Esophagus squamous epithelium (tissue), 5 donors: ENCODE data around the gene ITIH4. TPM values are rescaled to one million over a fixed set of nuclear protein-coding genes. Genes with fewer than 3 reads are reported as not detected.

Experiments
- DNase-seq: peaks from one replicate; lab custom pipeline; 2025; lab: John Stamatoyannopoulos, UW
- H3K27ac ChIP-seq, 4 donors: fragments of 200-600 bp; sonication (generic); one replicate each; pipeline ENCODE4 v1.5.1; 2016 to 2019; ENCODE audit warnings: mild to moderate bottlenecking in 1 of 4
- H3K27me3 ChIP-seq, 4 donors: fragments of 200-600 bp; sonication (generic); 1 replicate in 3 of 4; 2 replicates in 1 of 4; pipeline versions ENCODE4 v1.5.1 to v1.6.0; 2017 to 2021; ENCODE audit warnings: antibody characterized with exemption in 1 of 4
- H3K36me3 ChIP-seq, 3 donors: fragments of 200-600 bp; sonication (generic); one replicate each; pipeline ENCODE4 v1.5.1; 2016 to 2019
- H3K4me1 ChIP-seq, 3 donors: fragments of 200-600 bp; sonication (generic); one replicate each; pipeline ENCODE4 v1.5.1; 2017 to 2019
- H3K4me3 ChIP-seq, 4 donors: fragments of 200-600 bp; sonication (generic); 1 replicate in 3 of 4; 2 replicates in 1 of 4; pipeline ENCODE4 v1.5.1; 2016 to 2019; ENCODE audit warnings: mild to moderate bottlenecking in 2 of 4, moderate library complexity in 1 of 4
- H3K9me3 ChIP-seq, 3 donors: fragments of 200-600 bp; sonication (generic); one replicate each; pipeline ENCODE4 v1.5.1; 2016 to 2019
- POLR2A ChIP-seq, 4 donors: fragments of 450-650 bp; IDR thresholded peaks; one replicate each; pipeline ENCODE4 v1.6.1; 2017; ENCODE audit warnings: antibody characterized with exemption in 4 of 4, mild to moderate bottlenecking in 4 of 4, moderate library complexity in 3 of 4
- whole genome bisulfite sequencing, 2 donors: methylation state at CpG; one replicate each; pipeline ENCODE4 v1.1.5; 2018; 5-methylcytosine and 5-hydroxymethylcytosine counted together
- intact Hi-C: fragments of 100-400 bp; cut with DNase I; formaldehyde crosslinking; loops from one replicate; pipeline ENCODE4 v1.15.0; 2022
- total RNA-seq, 4 donors: library from RNA; depleted of rRNA; stranded (reverse); fragments of >200 nt; gene quantifications; one replicate each; pipeline ENCODE4 v1.1.0, GENCODE V29; 2016
- TF ChIP-seq, protein P1 (sequence below), 6 experiments: fragments of 450-650 bp in 4 of 6; fragments of 200-600 bp in 2 of 6; sonication (generic) in 2 of 6; IDR thresholded peaks; one replicate each; pipeline ENCODE4 v1.5.1; 2016 to 2019; ENCODE audit warnings: antibody characterized with exemption in 6 of 6, mild to moderate bottlenecking in 4 of 6, moderate library complexity in 4 of 6
- donor health status: DM: yes; HTN: yes; CAD: no.

ITIH4 gene
- total RNA-seq, 4 donors from 2014 or later, result 0.22 to 2.3 (median 1.5) TPM

GRCh38 chr3:52771702-52772101, 58.8 kb downstream of the ITIH4 start:
- Histone ChIP-seq H3K9me3 (no peaks in the 10 kb centered on the region), H3K27ac (peak overlapping the region in 2 of 4 donors; percentile 73 to 83), H3K36me3 (peaks cover 0 to 18% (median 0%) of the 10 kb centered on the region in 3 donors), H3K4me3 (no peak overlapping the region), H3K4me1 (peaks cover 0 to 23% (median 15%) of the 10 kb centered on the region in 3 donors), H3K27me3 (no peaks in the 10 kb centered on the region)
- WGBS, 2 donors, result 89 to 92% methylated on average over 10 of the region's 10 CpGs
- intact Hi-C loops, result no loop called here
- DNase-seq, result no peak
- TF ChIP-seq, protein P1, sequence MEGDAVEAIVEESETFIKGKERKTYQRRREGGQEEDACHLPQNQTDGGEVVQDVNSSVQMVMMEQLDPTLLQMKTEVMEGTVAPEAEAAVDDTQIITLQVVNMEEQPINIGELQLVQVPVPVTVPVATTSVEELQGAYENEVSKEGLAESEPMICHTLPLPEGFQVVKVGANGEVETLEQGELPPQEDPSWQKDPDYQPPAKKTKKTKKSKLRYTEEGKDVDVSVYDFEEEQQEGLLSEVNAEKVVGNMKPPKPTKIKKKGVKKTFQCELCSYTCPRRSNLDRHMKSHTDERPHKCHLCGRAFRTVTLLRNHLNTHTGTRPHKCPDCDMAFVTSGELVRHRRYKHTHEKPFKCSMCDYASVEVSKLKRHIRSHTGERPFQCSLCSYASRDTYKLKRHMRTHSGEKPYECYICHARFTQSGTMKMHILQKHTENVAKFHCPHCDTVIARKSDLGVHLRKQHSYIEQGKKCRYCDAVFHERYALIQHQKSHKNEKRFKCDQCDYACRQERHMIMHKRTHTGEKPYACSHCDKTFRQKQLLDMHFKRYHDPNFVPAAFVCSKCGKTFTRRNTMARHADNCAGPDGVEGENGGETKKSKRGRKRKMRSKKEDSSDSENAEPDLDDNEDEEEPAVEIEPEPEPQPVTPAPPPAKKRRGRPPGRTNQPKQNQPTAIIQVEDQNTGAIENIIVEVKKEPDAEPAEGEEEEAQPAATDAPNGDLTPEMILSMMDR (IDR thresholded peaks at IDR 0.05), result no peak
- TF ChIP-seq POLR2A (IDR thresholded peaks at IDR 0.05), result no peak

GRCh38 chr3:52771334-52771681, 59.2 kb downstream of the ITIH4 start:
- Histone ChIP-seq H3K4me1 (peaks cover 0 to 23% (median 15%) of the 10 kb centered on the region in 3 donors), H3K27ac (peak overlapping the region; percentile 73 to 83 (median 78)), H3K9me3 (no peaks in the 10 kb centered on the region), H3K4me3 (peak overlapping the region; percentile 80 to 96 (median 89)), H3K27me3 (no peaks in the 10 kb centered on the region), H3K36me3 (peaks cover 0 to 22% (median 0%) of the 10 kb centered on the region in 3 donors)
- TF ChIP-seq POLR2A (IDR thresholded peaks at IDR 0.05), result no peak
- TF ChIP-seq, protein P1 (IDR thresholded peaks at IDR 0.05), result no peak
- 45 to 52% methylated on average over 4 to 5 of the region's 5 CpGs for WGBS, 2 donors
- DNase-seq, result no peak
- intact Hi-C loops, result no loop called here

GRCh38 chr3:52770496-52771333, 59.8 kb downstream of the ITIH4 start, which contains the start of gene NEK4:
NEK4 (minus strand) TSS chr3:52770940; CDS start chr3:52770746, 194 bp downstream.
- intact Hi-C loops, result no loop called here
- 0 to 1% methylated on average over 19 to 23 of the region's 67 CpGs for WGBS, 2 donors
- Histone ChIP-seq H3K36me3 (peaks cover 0 to 28% (median 0%) of the 10 kb centered on the region in 3 donors), H3K9me3 (no peaks in the 10 kb centered on the region), H3K27me3 (no peaks in the 10 kb centered on the region), H3K4me3 (peak within 1 kb of the TSS; percentile 80 to 96 (median 89)), H3K27ac (peak within 1 kb of the TSS; percentile 73 to 83 (median 78)), H3K4me1 (peaks cover 0 to 23% (median 15%) of the 10 kb centered on the region in 3 donors)
- TF ChIP-seq, protein P1 (IDR thresholded peaks at IDR 0.05), result peak in 1 of 6 experiments; percentile 10
- peak in 3 of 4 donors; percentile 34 to 50 (median 35) for TF ChIP-seq POLR2A (IDR thresholded peaks at IDR 0.05)
- peak; percentile 50 for DNase-seq

DNA sequence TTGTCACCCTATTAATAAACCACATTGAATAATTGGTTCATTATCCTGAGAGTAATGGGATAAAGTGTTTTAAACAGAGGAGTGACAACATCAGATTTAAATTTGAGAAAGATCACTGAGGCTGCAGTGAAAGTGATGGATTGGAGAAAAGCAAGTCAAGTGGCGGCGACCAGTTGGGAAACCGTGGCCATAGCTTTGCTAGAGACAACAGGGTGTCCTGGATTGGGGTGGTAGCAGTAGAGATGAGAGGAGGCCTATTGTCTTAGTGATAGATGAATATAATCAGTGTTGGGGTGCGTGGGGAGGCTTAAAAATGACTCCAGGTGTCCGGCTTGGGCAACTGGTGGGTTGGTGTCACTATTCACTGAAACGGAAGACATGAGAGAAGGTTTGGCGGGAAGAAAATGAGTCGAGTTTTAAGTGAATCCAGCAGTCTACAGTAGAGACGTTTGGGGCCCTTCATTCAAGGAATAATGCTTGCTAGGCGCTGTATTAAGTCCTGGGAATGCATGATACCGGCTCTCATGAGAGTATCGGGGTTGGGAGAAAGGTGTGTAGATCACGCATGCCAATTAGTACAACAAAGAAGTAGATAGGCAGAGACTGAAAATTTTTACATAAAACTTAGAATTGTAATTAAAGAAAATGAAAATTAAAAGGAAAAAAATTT, 60.6 kb downstream of the ITIH4 start:
- Histone ChIP-seq H3K4me1 (peaks cover 0 to 23% (median 15%) of the 10 kb centered on the region in 3 donors), H3K27me3 (no peaks in the 10 kb centered on the region), H3K27ac (peak overlapping the region in 3 of 4 donors; percentile 73 to 83 (median 76)), H3K9me3 (no peaks in the 10 kb centered on the region), H3K4me3 (peak overlapping the region; percentile 80 to 96 (median 89)), H3K36me3 (peaks cover 0 to 36% (median 0%) of the 10 kb centered on the region in 3 donors)
- no peak for DNase-seq
- no peak for TF ChIP-seq POLR2A (IDR thresholded peaks at IDR 0.05)
- TF ChIP-seq, protein P1 (IDR thresholded peaks at IDR 0.05), result no peak
- intact Hi-C loops, result no loop called here
- 17% methylated on average over 13 of the region's 13 CpGs for WGBS, 2 donors
